ENCODE results near the gene LILRA6. TPM values are rescaled to one million over a fixed set of nuclear protein-coding genes. Genes with fewer than 3 reads are reported as not detected.
"Not testable (repeated sequence)": the region's sequence is repeated elsewhere in the genome, so short reads cannot be mapped to it uniquely, and the experiment has no call there.

The LILRA6 gene
- total and polyA plus RNA-seq, 10 of the 15 experiments (the other 5 are each of a cell fraction or from before 2014, with no cell fraction given): 0.04 to 1.7 (median 0.09) TPM; not detected in 2

- H3K4me3 ChIP-seq; FAIRE-seq; H2AFZ ChIP-seq (ENCODE audit: control insufficient read depth, low read depth, low read length); H3K79me2 ChIP-seq (ENCODE audit: control insufficient read depth, insufficient read depth, low read length); H3K27me3 ChIP-seq (replicated peaks in 1 of 2; ENCODE audit: control insufficient read depth in 2 of 2, insufficient read depth in 2 of 2, low read length in 1 of 2); BruUV-seq (replicated peaks); H3K27ac ChIP-seq (ENCODE audit: control insufficient read depth, insufficient read depth); CTCF ChIA-PET; H3K4me2 ChIP-seq (ENCODE audit: control insufficient read depth, insufficient read depth); ATAC-seq; SMC1A ChIA-PET (ENCODE audit: uncharacterized antibody, unreplicated experiment); H3K36me3 ChIP-seq (ENCODE audit: control insufficient read depth in 2 of 2, insufficient read depth in 2 of 2, low read length in 1 of 2); intact Hi-C loops (cut with micrococcal nuclease; ENCODE audit: unreplicated experiment); POLR2A ChIA-PET; RAD21 ChIA-PET (ENCODE audit: unreplicated experiment); H3K9ac ChIP-seq (ENCODE audit: control insufficient read depth, insufficient read depth, low read length); H3K9me3 ChIP-seq (replicated peaks; ENCODE audit: control insufficient read depth, insufficient read depth, low read length); H4K20me1 ChIP-seq (ENCODE audit: control insufficient read depth, insufficient read depth); in situ Hi-C loops (cut with MboI); DNase-seq (ENCODE audit: low read depth, low spot score): not testable (repeated sequence)
- peaks cover 14% of the 10 kb centered on the region for H3K4me1 ChIP-seq (ENCODE audit: control insufficient read depth, insufficient read depth, low read length)
- 97% methylated on average over 11 of the region's 19 CpGs for WGBS (ENCODE audit: insufficient coverage, insufficient replicate concordance, low lambda C conversion rate, missing lambda C conversion rate)
Observed at GRCh38 chr19:54214734-54215133, 27.9 kb downstream of the LILRA6 start.

GRCh38 chr19:54214217-54214616 lies 28.4 kb downstream of the LILRA6 start:
- H3K4me2 ChIP-seq (ENCODE audit: control insufficient read depth, insufficient read depth); ATAC-seq; POLR2A ChIA-PET; FAIRE-seq; in situ Hi-C loops (cut with MboI); H3K36me3 ChIP-seq (ENCODE audit: control insufficient read depth in 2 of 2, insufficient read depth in 2 of 2, low read length in 1 of 2); H3K27ac ChIP-seq (ENCODE audit: control insufficient read depth, insufficient read depth); H3K79me2 ChIP-seq (ENCODE audit: control insufficient read depth, insufficient read depth, low read length); H2AFZ ChIP-seq (ENCODE audit: control insufficient read depth, low read depth, low read length); H4K20me1 ChIP-seq (ENCODE audit: control insufficient read depth, insufficient read depth); H3K9me3 ChIP-seq (replicated peaks; ENCODE audit: control insufficient read depth, insufficient read depth, low read length); RAD21 ChIA-PET (ENCODE audit: unreplicated experiment); H3K4me3 ChIP-seq; H3K27me3 ChIP-seq (replicated peaks in 1 of 2; ENCODE audit: control insufficient read depth in 2 of 2, insufficient read depth in 2 of 2, low read length in 1 of 2); BruUV-seq (replicated peaks); SMC1A ChIA-PET (ENCODE audit: uncharacterized antibody, unreplicated experiment); H3K9ac ChIP-seq (ENCODE audit: control insufficient read depth, insufficient read depth, low read length); DNase-seq (ENCODE audit: low read depth, low spot score); intact Hi-C loops (cut with micrococcal nuclease; ENCODE audit: unreplicated experiment); CTCF ChIA-PET: not testable (repeated sequence)
- H3K4me1 ChIP-seq (ENCODE audit: control insufficient read depth, insufficient read depth, low read length): peaks cover 19% of the 10 kb centered on the region
- 86% methylated on average over 3 of the region's 5 CpGs for WGBS (ENCODE audit: insufficient coverage, insufficient replicate concordance, low lambda C conversion rate, missing lambda C conversion rate)
